Kidney (tissue), 14 donors: ENCODE results near the gene ARPP19. TPM values are rescaled to one million over a fixed set of nuclear protein-coding genes. Genes with fewer than 3 reads are reported as not detected.
"Not testable (repeated sequence)": the region's sequence is repeated elsewhere in the genome, so short reads cannot be mapped to it uniquely, and the experiment has no call there.

Experiments used
- DNase-seq, 5 donors: peaks; one replicate each; pipeline ENCODE4 v3.0.0-alpha.2; 2013 to 2020
- FAIRE-seq: peaks from 2 replicates; lab custom pipeline; 2012; peaks lifted over from hg19 to GRCh38; lab: Jason Lieb, UNC
- H3K27ac ChIP-seq, 2 donors: one replicate each; pipeline ENCODE4 v1.7.0; 2013; ENCODE audit warnings: low read depth in 2 of 2, low read length in 2 of 2, inconsistent platforms in 1 of 2
- H3K27me3 ChIP-seq: one replicate; pipeline ENCODE4 v1.7.1; 2013; ENCODE audit warnings: low read length, inconsistent platforms; ENCODE audit not compliant: control insufficient read depth, insufficient read depth
- H3K36me3 ChIP-seq, 3 donors: one replicate each; pipeline versions ENCODE4 v1.7.0 to v1.7.1; 2013; ENCODE audit warnings: low read length in 3 of 3, control low read depth in 1 of 3, inconsistent platforms in 1 of 3; ENCODE audit not compliant: insufficient read depth in 3 of 3, control insufficient read depth in 2 of 3
- H3K4me1 ChIP-seq, 3 donors: one replicate each; pipeline versions ENCODE4 v1.7.0 to v1.7.1; 2013; ENCODE audit warnings: low read length in 3 of 3, inconsistent platforms in 1 of 3, low read depth in 1 of 3; ENCODE audit not compliant: control insufficient read depth in 2 of 3, insufficient read depth in 2 of 3
- H3K4me3 ChIP-seq, 3 donors: one replicate each; pipeline versions ENCODE4 v1.7.0 to v1.8.1; 2013; ENCODE audit warnings: low read length in 3 of 3, control low read depth in 1 of 3, inconsistent platforms in 1 of 3
- H3K9ac ChIP-seq, 3 donors: one replicate each; pipeline versions ENCODE4 v1.7.0 to v1.7.1; 2013; ENCODE audit warnings: low read length in 3 of 3, control low read depth in 1 of 3, inconsistent platforms in 1 of 3
- H3K9me3 ChIP-seq, 3 donors: one replicate each; pipeline versions ENCODE4 v1.7.0 to v1.7.1; 2013; ENCODE audit warnings: low read length in 3 of 3, control low read depth in 1 of 3, inconsistent platforms in 1 of 3; ENCODE audit not compliant: control insufficient read depth in 2 of 3, insufficient read depth in 1 of 3
- intact Hi-C: fragments of 100-400 bp; cut with DNase I; formaldehyde crosslinking; loops from one replicate; pipeline ENCODE4 v1.11.1; 2022
- polyA plus RNA-seq: library from polyadenylated mRNA; stranded (reverse); fragments of 350-450 nt; fragmentation: Illumina TruSeq; extraction: RNeasy Lipid Tissue Mini Kit (QIAGEN cat#74804); gene quantifications from one replicate; pipeline ENCODE4 v1.2.3, GENCODE V29; 2014; ENCODE audit warnings: low read depth, low replicate concordance; ENCODE audit not compliant: insufficient read depth
- total RNA-seq: library from RNA; stranded (reverse); fragmentation: NEBNext Ultra II Directional; extraction: Animal tissue kit (Norgen Biotek cat#: 25700); gene quantifications from one replicate; pipeline ENCODE4 v1.2.1, GENCODE V29; 2021
- TF ChIP-seq, protein P1 (sequence below): IDR thresholded peaks from 3 replicates; pipeline ENCODE4 v1.5.1; 2012; ENCODE audit warnings: mild to moderate bottlenecking, moderate library complexity, borderline replicate concordance; ENCODE audit not compliant: insufficient read depth; ENCODE audit errors: extremely low read depth
- donor health status: control.
- donor health status: control.
- donor health status: control.
- donor health status: control.
- donor health status: control.
- donor health status: DM: yes; HTN: yes; CAD: no.
- donor health status: Normal renal cell carcinoma (clear cell type).

Gene ARPP19
- total and polyA plus RNA-seq, 2 donors from 2014 or later, result 43.0 to 160 TPM

DNA sequence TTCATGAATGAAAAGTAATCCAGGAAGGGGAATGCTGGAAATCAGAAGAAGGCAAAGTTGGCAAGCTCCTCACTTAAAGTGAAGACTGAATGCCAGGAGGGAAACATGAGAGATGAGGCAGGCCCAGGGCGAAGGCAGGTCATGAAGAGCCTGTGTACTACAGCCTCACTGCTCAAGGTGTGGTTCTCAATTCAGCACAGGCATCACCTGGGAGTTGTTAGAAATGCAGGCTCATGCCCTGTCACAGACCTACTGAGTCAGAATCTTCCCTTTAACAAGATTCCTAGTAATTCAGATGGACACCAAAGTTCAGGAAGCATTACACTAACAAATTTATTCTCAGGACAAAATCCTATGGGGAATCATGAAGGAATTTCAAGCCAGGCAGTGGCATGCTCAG, 54.3 kb downstream of the ARPP19 start:
- no peak for FAIRE-seq
- Histone ChIP-seq H3K27ac (no peak overlapping the region), H3K4me3 (no peak overlapping the region), H3K27me3 (no peaks in the 10 kb centered on the region), H3K9ac (no peak overlapping the region), H3K36me3 (no peaks in the 10 kb centered on the region), H3K4me1 (no peaks in the 10 kb centered on the region), H3K9me3 (no peaks in the 10 kb centered on the region)
- DNase-seq, result no peak
- intact Hi-C loops, result no loop called here
- TF ChIP-seq, protein P1, sequence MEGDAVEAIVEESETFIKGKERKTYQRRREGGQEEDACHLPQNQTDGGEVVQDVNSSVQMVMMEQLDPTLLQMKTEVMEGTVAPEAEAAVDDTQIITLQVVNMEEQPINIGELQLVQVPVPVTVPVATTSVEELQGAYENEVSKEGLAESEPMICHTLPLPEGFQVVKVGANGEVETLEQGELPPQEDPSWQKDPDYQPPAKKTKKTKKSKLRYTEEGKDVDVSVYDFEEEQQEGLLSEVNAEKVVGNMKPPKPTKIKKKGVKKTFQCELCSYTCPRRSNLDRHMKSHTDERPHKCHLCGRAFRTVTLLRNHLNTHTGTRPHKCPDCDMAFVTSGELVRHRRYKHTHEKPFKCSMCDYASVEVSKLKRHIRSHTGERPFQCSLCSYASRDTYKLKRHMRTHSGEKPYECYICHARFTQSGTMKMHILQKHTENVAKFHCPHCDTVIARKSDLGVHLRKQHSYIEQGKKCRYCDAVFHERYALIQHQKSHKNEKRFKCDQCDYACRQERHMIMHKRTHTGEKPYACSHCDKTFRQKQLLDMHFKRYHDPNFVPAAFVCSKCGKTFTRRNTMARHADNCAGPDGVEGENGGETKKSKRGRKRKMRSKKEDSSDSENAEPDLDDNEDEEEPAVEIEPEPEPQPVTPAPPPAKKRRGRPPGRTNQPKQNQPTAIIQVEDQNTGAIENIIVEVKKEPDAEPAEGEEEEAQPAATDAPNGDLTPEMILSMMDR, result no peak

DNA sequence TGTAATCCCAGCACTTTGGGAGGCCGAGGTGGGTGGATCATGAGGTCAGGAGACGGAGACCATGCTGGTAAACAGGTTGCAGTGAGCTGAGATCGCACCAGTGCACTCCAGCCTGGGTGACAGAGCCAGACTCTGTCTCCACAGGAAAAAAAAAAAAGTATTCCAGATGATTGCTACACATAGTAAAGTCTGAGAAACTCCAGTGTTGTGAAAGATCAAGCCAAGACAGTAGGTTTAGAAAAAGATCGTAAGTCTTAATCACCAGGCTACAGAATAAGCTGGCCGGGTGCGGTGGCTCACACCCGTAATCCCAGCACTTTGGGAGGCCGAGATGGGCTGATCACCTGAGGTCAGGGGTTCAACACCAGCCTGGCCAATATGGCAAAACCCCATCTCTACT, 56.0 kb downstream of the ARPP19 start:
- H3K27me3 ChIP-seq, H3K9ac ChIP-seq, intact Hi-C loops, DNase-seq, H3K27ac ChIP-seq, H3K4me3 ChIP-seq, FAIRE-seq, H3K9me3 ChIP-seq, H3K36me3 ChIP-seq, H3K4me1 ChIP-seq: not testable (repeated sequence)

DNA sequence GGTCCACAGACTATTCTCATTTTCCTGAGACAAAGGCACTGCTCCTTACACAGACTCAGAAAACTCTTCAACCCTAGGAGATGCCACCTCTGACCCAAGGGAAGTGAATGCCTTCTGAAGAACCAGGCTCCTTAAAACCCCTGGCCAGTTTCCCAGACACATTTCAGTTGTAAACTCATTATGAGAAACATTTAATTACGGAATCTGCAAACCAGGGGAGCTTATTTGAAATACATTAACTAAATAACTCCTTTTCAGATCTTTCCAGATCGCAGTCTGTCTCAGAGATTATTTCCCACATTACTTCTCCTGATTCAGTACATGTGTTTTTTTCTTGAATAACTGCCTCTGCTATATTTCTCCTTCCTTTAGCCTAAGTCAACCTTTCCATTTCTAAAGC, 57.7 kb downstream of the ARPP19 start:
- no peak for FAIRE-seq
- intact Hi-C loops, result no loop called here

DNA sequence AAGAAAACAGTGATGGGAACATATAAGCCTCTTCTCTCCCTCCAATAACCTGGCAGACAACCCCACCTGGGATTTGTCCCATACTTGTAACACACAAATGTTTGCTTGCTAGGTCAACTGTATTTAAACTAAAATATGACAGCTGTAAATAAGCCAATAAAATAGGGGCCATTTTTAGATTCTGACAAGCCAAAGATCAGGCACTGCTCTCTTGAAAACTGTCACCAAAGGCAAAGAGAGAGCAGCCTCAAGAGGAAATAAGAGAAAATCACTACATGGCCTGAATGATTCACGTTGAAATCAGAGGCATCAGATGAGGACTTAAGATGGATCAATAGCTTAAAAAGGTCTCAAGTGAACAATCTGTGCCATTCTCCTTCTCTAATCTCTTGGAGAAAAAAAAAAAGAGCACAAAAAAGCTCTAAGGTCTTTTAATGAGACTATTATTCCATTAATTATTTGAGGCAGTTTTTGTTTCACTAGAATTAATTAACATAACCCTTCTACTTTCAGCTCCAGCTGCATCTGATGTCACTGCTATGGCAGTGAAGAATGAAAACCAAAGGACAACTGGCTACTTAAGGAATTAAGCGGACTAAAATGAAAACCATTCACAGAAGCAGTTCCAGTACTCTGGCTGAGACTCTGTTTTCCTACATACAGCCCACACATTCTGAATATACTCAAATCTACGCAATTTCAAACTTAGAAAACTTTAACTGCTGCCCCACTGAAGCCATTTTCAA, 59.2 kb downstream of the ARPP19 start:
- intact Hi-C loops, result no loop called here
- FAIRE-seq, result no peak

More for the DNA sequence above, 57.7 kb downstream of the ARPP19 start:
- Histone ChIP-seq H3K27me3 (no peaks in the 10 kb centered on the region), H3K27ac (no peak overlapping the region), H3K4me1 (no peaks in the 10 kb centered on the region), H3K9ac (no peak overlapping the region), H3K36me3 (no peaks in the 10 kb centered on the region), H3K4me3 (no peak overlapping the region), H3K9me3 (no peaks in the 10 kb centered on the region)
- TF ChIP-seq, protein P1, result no peak
- DNase-seq, result no peak

More for the DNA sequence above, 59.2 kb downstream of the ARPP19 start:
- Histone ChIP-seq H3K4me3 (no peak overlapping the region), H3K36me3 (no peaks in the 10 kb centered on the region), H3K9me3 (no peaks in the 10 kb centered on the region), H3K27ac (no peak overlapping the region), H3K9ac (no peak overlapping the region), H3K4me1 (no peaks in the 10 kb centered on the region), H3K27me3 (no peaks in the 10 kb centered on the region)
- TF ChIP-seq, protein P1, result no peak
- no peak for DNase-seq
